ENCODE results near the gene DACT2.

- no peak for TF ChIP-seq CTCF (IDR thresholded peaks at IDR 0.05; ENCODE audit: low read depth, low read length, missing input control)
- no peak for TF ChIP-seq HNF4G (IDR thresholded peaks at IDR 0.05)
- TF ChIP-seq ZBTB33 (IDR thresholded peaks at IDR 0.05): no peak
- no peak for TF ChIP-seq GABPA (IDR thresholded peaks at IDR 0.05 in 1 of 2, conservative IDR thresholded peaks at IDR 0.05 in 1 of 2)
- no peak for TF ChIP-seq FOXA1 (IDR thresholded peaks at IDR 0.05)
- TF ChIP-seq JUND (IDR thresholded peaks at IDR 0.05): no peak
- no peak for TF ChIP-seq YY1 (IDR thresholded peaks at IDR 0.05)
- TF ChIP-seq RAD21 (IDR thresholded peaks at IDR 0.05): no peak
- TF ChIP-seq REST (IDR thresholded peaks at IDR 0.05): no peak
Observed at GRCh38 chr6:168342636-168343035, 23.1 kb upstream of the DACT2 start.

All from liver (tissue), 3 donors.